Measurements from ENCODE around the gene ARMC6.

GRCh38 chr19:19025861-19026260 lies 7.5 kb upstream of the ARMC6 start:
- TF ChIP-seq CTCF (IDR thresholded peaks at IDR 0.05) (no peak), REST (IDR thresholded peaks at IDR 0.05; ENCODE audit: insufficient read depth in 1 of 2, low read depth in 2 of 2, low read length in 1 of 2) (no peak), POLR2AphosphoS5 (IDR thresholded peaks at IDR 0.05; ENCODE audit: low read depth, low read length) (no peak), SIN3A (IDR thresholded peaks at IDR 0.05; ENCODE audit: borderline replicate concordance, insufficient read depth, low read depth, low read length) (no peak), TCF7L2 (IDR thresholded peaks at IDR 0.05; ENCODE audit: low read depth, low read length) (no peak)
